Measurements from ENCODE around the gene KCNJ2.

Gene KCNJ2

DNA sequence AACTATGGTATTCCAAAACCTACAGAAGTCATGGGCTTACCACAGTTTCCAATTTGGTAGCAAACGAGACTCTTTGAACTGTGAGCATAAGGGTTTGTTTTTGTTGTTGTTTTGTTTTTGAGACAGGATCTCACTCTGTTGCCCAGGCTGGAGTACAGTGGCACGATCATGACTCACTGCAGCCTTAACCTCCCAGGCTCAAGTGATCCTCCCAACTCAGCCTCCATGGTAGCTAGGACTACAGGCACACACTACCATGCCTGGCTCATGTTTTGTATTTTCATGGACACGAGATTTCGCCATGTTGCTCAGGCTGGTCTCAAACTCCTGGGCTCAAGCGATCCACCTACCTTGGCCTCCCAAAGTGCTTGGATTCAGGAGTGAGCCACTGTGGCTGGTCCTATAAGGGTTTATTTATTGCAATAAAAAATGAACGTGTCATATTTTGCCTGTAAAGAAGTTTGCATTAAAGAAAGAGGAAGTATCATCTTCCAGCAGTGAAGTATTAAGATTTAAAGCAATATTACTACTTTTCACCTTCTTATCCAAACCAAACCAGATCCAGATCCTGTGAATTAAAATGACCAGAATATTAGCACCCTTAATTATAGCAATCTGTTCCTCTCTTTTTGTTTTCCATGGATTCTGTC, 37.2 kb downstream of the KCNJ2 start:
- no peak for DNase-seq

DNA sequence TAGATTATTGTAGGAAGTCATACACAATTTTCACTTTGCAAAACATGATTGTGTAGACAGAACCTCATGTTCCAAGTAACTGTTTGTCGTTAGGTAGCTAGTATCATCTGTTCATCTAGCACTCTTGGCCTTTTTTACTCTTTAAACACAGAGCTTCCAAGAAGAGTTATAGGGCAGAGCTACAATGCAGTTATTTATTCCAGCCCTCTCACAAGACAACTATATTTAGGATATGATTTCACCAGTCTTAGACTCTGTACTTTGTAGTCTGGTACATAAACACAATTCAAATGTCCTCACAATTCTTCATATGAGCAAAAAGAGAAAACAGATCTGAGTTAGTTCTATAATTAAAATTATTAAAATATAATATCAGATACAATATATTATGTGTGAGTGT, 37.9 kb downstream of the KCNJ2 start:
- no peak for DNase-seq

DNA sequence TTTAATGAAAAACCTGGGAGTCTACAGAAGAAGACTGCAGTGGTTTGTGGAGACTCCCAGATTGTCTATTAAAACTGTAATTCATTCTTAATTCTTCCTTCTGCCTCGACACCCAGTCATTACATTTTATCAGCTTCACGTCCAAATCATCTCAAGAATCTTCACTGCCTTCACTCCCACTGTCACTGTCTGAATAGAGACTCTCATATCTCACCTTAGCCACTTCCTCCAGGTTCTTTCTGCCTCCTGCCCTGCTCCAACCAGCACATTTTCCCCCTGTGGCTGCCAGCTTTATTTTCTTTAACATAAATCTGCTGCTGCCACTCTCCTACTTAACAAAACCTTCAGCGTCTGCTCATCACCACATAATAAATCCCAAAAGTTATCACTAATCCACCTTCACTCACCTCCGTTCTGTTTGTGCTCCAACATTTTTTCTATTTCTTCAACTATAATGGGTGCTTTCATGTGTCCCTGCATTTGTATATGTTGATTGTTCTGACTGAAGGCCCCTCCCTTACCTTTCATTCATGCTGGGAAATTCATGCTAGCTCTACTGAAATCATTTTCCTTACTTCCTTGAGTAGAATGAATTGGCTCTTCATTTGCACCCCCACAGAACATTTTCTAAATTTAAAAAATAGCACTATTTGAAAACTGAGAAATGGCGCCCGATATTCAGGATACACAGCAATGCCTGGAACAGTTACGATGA, 38.9 kb downstream of the KCNJ2 start:
- DNase-seq, result no peak

DNA sequence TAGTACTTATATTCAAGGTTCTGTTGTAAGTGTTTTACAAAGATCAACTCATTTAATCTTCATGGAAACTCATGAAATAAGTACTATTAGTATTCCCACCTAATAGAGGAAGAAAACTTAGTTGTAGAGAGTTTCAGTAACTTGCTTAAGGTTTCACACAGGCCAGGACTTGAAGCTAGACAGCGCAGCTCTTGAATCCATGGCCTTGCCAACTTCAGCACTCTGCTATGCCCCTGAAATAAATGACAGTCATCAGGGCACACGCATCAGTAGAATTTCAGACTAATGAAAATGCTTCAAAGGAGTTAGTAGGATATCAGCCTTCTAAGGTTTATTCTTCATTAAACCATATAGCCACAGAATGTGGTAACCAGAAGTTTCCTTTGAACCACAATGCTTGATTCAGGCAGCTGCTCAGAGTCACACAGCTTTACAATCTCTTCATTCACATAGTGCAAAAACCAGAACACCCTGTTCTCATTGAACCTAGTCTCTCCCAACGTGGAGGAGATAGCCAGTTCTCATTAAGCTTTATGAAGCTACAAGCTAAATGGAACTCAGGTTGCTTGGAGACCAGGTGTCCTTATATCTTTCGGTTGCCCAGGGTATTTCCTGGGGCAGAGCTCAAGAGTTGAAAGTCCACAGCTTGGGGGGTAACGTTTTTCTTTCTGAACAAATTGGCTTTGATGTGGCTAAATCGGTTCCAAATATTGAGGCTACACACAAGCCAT, 39.7 kb downstream of the KCNJ2 start:
- DNase-seq, result no peak

- peak; percentile 17 to 42 for DNase-seq
These were observed 46.3 kb downstream of the KCNJ2 start for GRCh38 chr17:70215656-70216055.

DNA sequence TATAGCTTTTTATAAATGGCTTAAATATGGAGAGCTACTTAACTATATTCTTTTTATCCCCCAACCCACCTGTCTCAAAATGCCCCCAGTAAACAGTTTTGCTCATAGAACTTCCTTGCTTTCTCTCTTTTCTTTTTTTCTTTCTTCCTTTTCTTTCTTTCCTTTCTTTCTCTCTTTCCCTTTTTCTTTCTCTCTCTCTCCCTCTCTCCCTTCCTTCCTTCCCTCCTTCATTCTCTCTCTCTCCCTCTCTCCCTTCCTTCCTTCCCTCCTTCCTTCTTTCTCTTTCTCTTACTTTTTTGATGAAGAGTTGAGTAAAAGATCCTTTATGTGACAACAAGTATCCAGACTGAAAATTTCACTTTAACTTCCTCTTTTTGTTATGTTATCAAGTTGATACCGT, 48.2 kb downstream of the KCNJ2 start:
- DNase-seq, result no peak

DNA sequence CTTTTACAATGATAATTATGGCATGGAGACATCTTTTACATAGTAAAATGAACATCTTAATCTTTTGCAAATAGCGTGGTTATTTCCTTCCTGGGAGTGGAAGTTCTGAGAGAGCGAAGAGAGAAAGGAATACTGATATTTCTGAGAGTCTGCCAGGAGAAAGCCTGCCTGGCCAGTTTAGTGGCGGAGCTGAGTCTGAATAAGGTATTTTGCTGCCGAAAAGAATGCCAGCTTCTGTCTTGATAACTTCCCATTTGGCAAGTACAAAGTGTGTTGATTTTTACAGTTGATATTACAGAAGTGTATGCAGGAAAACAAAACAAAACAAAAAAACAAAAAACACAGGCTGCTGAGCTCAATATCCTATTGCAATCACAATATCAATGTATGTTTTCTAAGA, 55.9 kb downstream of the KCNJ2 start:
- DNase-seq, result no peak
